ENCODE data around the gene TMEM115. TPM values are rescaled to one million over a fixed set of nuclear protein-coding genes. Genes with fewer than 3 reads are reported as not detected.

Gene TMEM115
- total and polyA plus RNA-seq, 9 of the 15 experiments (the other 6 are each of a cell fraction or from before 2014, with no cell fraction given): 1.6 to 26.9 (median 14.1) TPM

GRCh38 chr3:50350527-50351322 is 8.6 kb downstream of the TMEM115 start, which contains the start of the genes CYB561D2 and NPRL2 (continued):
- peak; percentile 81; the same call in 1 of the 2 replicates for TF ChIP-seq NKRF (IDR thresholded peaks at IDR 0.05; ENCODE audit: borderline replicate concordance)
- TF ChIP-seq HOMEZ (CRISPR knock-in tag; IDR thresholded peaks at IDR 0.05): no peak
- TF ChIP-seq ILF3 (IDR thresholded peaks at IDR 0.05; ENCODE audit: borderline replicate concordance): no peak
- TF ChIP-seq EP300 (IDR thresholded peaks at IDR 0.05; ENCODE audit: low read length): no peak
- no peak for TF ChIP-seq ZNF507 (tag; conservative IDR thresholded peaks at IDR 0.05)
- no peak for TF ChIP-seq HEY1 (CRISPR knock-in tag; IDR thresholded peaks at IDR 0.05; ENCODE audit: borderline replicate concordance)
- peak; percentile 97 for TF ChIP-seq ELF1 (tag; IDR thresholded peaks at IDR 0.05)
- no peak for TF ChIP-seq SMAD1 (IDR thresholded peaks at IDR 0.05; ENCODE audit: low read depth, low read length, partially characterized antibody)
- no peak for TF ChIP-seq ZNF75A (CRISPR knock-in tag; IDR thresholded peaks at IDR 0.05)
- no peak for TF ChIP-seq RBM17 (IDR thresholded peaks at IDR 0.05; ENCODE audit: borderline replicate concordance, low read depth, low read length)
- no peak for TF ChIP-seq ZFPM2 (CRISPR knock-in tag; IDR thresholded peaks at IDR 0.05)
- no peak for TF ChIP-seq ZNF586 (CRISPR knock-in tag; conservative IDR thresholded peaks at IDR 0.05)
- peak; percentile 94 for TF ChIP-seq GABPA (tag; conservative IDR thresholded peaks at IDR 0.05; ENCODE audit: low read depth)
- TF ChIP-seq ARID2 (IDR thresholded peaks at IDR 0.05): no peak
- TF ChIP-seq MYBL2 (IDR thresholded peaks at IDR 0.05; ENCODE audit: low read depth): no peak
- no peak for TF ChIP-seq MYBL2 (CRISPR knock-in tag; IDR thresholded peaks at IDR 0.05; ENCODE audit: borderline replicate concordance)
- TF ChIP-seq HNRNPL (IDR thresholded peaks at IDR 0.05; ENCODE audit: low read depth, low read length): peak; percentile 55; the same call in 1 of the 2 replicates
- no peak for TF ChIP-seq PML (IDR thresholded peaks at IDR 0.05; ENCODE audit: low read length)
- no peak for TF ChIP-seq E2F1 (CRISPR knock-in tag; IDR thresholded peaks at IDR 0.05)
- TF ChIP-seq FIP1L1 (IDR thresholded peaks at IDR 0.05; ENCODE audit: low read depth, low read length, poor library complexity, severe bottlenecking): no peak
- TF ChIP-seq TCF15 (CRISPR knock-in tag; IDR thresholded peaks at IDR 0.05): no peak
- peak; percentile 94 for TF ChIP-seq CREM (IDR thresholded peaks at IDR 0.05; ENCODE audit: low read depth)
- TF ChIP-seq MCM5 (IDR thresholded peaks at IDR 0.05; ENCODE audit: low read depth): no peak
